ENCODE results near the gene CRIP3.

The CRIP3 gene

DNA sequence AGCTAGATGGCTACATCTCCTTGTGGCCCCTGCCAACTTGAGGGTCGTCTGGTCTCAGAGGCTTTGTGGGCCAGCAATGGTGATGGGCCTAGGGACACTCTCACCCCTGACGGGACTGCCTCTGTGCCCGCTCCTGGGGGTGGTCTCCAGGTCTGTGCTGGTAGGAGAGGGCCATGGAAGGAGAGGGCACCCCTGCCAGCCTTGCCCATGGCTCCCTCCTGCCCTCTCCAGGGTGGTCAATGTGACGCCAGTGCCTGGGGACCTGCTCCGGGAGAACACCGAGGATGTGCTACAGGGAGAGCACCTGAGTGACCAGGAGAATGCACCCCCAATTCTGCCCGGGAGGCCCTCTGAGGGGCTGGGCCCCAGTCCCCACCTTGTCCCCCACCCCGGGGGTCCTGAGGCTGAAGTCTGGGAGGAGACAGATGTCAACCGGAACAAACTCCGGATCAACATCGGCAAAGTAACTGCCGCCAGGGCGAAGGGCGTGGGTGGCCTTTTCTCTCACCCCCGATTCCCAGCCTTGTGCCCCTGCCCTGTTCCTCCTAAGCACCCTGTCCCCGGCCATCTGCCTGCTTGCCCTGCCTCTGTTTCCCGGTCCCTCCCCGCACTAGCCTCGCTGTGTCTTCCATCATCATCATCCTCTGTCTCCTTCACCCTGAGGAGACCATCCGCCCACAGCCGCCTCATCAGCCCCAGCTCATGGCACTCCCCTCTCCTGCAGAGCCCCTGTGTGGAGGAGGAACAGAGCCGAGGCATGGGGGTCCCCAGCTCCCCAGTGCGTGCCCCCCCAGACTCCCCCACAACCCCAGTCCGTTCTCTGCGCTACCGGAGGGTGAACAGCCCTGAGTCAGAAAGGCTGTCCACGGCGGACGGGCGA lies 49.6 kb downstream of the CRIP3 start:
- H3K4me3 ChIP-seq (ENCODE audit: low read depth in 1 of 2, low read length in 1 of 2), result no peak overlapping the region
- H3K4me1 ChIP-seq (ENCODE audit: control insufficient read depth in 1 of 2, insufficient read depth in 1 of 2, low read depth in 1 of 2, low read length in 1 of 2), result no peaks in the 10 kb centered on the region
- H3K9me3 ChIP-seq, result no peaks in the 10 kb centered on the region
- TF ChIP-seq CTCF (IDR thresholded peaks at IDR 0.05), result no peak
- H3K27me3 ChIP-seq, result peaks cover 37% of the 10 kb centered on the region
- H3K36me3 ChIP-seq, result no peaks in the 10 kb centered on the region
- no peak overlapping the region for H3K27ac ChIP-seq

- peaks cover 45% of the 10 kb centered on the region for H3K27me3 ChIP-seq
- no peaks in the 10 kb centered on the region for H3K36me3 ChIP-seq
- TF ChIP-seq CTCF (IDR thresholded peaks at IDR 0.05), result no peak
- no peak overlapping the region for H3K4me3 ChIP-seq (ENCODE audit: low read depth in 1 of 2, low read length in 1 of 2)
- no peaks in the 10 kb centered on the region for H3K9me3 ChIP-seq
- H3K27ac ChIP-seq, result no peak overlapping the region
- H3K4me1 ChIP-seq (ENCODE audit: control insufficient read depth in 1 of 2, insufficient read depth in 1 of 2, low read depth in 1 of 2, low read length in 1 of 2), result no peaks in the 10 kb centered on the region
Observed at GRCh38 chr6:43258180-43258579, 50.4 kb downstream of the CRIP3 start.

- Histone ChIP-seq H3K9me3 (no peaks in the 10 kb centered on the region), H3K36me3 (no peaks in the 10 kb centered on the region), H3K27ac (no peak overlapping the region), H3K4me1 (ENCODE audit: control insufficient read depth in 1 of 2, insufficient read depth in 1 of 2, low read depth in 1 of 2, low read length in 1 of 2) (no peaks in the 10 kb centered on the region), H3K27me3 (peaks cover 52% of the 10 kb centered on the region), H3K4me3 (ENCODE audit: low read depth in 1 of 2, low read length in 1 of 2) (no peak overlapping the region)
- TF ChIP-seq CTCF (IDR thresholded peaks at IDR 0.05), result no peak
Observed at GRCh38 chr6:43257367-43258145, 51.1 kb downstream of the CRIP3 start.

DNA sequence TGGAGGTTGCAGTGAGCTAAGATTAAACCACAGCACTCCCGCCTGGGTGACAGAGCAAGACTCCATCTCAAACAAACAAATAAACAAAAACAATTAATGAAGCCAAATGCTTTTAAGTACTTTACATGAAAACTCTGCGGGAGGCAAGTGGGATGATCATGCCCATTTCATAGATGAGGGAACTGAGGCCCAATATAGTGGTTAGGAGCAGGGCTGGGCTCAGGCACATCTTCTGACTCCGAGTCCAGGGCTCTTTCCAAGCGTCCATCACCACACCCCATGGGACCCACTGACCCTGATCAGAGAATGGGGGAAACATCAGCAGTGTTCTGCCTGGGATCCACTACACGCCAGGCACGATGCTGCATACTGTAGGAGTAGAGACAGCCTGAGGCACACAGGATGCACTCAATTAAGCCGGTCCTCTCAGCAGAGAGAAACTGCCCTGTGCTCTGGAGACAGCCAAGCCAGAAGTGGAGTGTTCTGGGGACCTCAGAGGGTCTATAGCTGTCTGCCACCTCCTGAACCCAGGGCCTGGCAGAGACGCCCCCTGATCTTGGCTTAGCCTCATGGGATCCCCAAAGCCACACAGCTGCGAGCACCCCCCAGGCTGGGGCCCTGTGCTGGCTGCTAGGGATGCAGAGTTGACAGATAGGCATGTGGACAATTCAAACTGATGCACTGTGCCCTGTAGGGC lies 51.8 kb downstream of the CRIP3 start:
- no peaks in the 10 kb centered on the region for H3K4me1 ChIP-seq (ENCODE audit: control insufficient read depth in 1 of 2, insufficient read depth in 1 of 2, low read depth in 1 of 2, low read length in 1 of 2)
- peaks cover 59% of the 10 kb centered on the region for H3K27me3 ChIP-seq
- no peaks in the 10 kb centered on the region for H3K9me3 ChIP-seq
- no peak overlapping the region for H3K4me3 ChIP-seq (ENCODE audit: low read depth in 1 of 2, low read length in 1 of 2)
- H3K27ac ChIP-seq, result no peak overlapping the region
- TF ChIP-seq CTCF (IDR thresholded peaks at IDR 0.05), result no peak
- no peaks in the 10 kb centered on the region for H3K36me3 ChIP-seq
